ENCODE measurements around the gene WDR59.

WDR59 gene

DNA sequence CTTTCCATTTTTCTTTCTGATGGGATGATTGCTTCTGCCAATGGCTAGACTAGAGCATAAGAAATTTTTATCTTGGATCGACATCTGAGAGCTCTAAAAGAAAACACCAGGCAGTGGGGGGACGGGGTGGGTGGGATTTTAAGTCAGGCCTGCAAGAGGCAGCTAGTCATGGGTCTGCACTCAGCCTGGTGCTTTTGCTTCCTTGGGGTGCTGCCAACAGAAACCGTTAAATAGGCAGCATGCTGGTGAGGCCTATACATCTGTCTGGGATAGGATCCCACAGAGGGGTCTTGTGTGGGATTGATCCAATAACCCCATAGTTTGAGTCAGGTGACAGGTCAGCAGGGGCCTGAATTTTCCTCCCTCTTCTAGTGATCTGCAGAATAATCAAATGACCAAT lies 40.8 kb upstream of the WDR59 start:
- TF ChIP-seq, protein P1, sequence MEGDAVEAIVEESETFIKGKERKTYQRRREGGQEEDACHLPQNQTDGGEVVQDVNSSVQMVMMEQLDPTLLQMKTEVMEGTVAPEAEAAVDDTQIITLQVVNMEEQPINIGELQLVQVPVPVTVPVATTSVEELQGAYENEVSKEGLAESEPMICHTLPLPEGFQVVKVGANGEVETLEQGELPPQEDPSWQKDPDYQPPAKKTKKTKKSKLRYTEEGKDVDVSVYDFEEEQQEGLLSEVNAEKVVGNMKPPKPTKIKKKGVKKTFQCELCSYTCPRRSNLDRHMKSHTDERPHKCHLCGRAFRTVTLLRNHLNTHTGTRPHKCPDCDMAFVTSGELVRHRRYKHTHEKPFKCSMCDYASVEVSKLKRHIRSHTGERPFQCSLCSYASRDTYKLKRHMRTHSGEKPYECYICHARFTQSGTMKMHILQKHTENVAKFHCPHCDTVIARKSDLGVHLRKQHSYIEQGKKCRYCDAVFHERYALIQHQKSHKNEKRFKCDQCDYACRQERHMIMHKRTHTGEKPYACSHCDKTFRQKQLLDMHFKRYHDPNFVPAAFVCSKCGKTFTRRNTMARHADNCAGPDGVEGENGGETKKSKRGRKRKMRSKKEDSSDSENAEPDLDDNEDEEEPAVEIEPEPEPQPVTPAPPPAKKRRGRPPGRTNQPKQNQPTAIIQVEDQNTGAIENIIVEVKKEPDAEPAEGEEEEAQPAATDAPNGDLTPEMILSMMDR (IDR thresholded peaks at IDR 0.05; ENCODE audit: extremely low read depth, missing control alignments): no peak
- DNase-seq (ENCODE audit: low spot score): no peak

DNA sequence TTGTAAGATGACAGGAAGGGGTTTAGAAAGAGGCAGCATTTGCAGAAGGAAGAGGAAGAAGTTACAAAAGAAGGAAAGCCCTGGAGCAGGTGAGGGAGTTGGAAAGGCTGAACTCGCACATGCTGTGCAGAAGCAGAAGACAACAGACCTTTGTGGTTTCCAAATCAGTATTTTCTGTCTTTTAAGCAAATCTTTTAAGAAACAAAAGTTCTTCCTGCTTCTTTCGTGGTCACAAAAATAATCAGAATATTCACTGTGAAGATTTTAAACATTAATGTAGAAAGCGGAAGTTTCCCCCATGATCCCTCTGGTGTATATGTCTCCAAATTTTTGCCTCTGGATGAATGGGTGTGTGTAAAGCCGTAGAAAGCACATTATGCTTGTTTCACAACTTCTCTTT lies 39.7 kb upstream of the WDR59 start:
- TF ChIP-seq, protein P1 (IDR thresholded peaks at IDR 0.05; ENCODE audit: extremely low read depth, missing control alignments): no peak
- DNase-seq (ENCODE audit: low spot score): no peak

GRCh38 chr16:75024182-75024581 lies 39.3 kb upstream of the WDR59 start:
- DNase-seq (ENCODE audit: low spot score): no peak
- TF ChIP-seq, protein P1 (IDR thresholded peaks at IDR 0.05; ENCODE audit: extremely low read depth, missing control alignments): no peak

- no peak for DNase-seq (ENCODE audit: low spot score)
- TF ChIP-seq, protein P1 (IDR thresholded peaks at IDR 0.05; ENCODE audit: extremely low read depth, missing control alignments): no peak
Observed at GRCh38 chr16:75023009-75023408, 38.1 kb upstream of the WDR59 start.

DNA sequence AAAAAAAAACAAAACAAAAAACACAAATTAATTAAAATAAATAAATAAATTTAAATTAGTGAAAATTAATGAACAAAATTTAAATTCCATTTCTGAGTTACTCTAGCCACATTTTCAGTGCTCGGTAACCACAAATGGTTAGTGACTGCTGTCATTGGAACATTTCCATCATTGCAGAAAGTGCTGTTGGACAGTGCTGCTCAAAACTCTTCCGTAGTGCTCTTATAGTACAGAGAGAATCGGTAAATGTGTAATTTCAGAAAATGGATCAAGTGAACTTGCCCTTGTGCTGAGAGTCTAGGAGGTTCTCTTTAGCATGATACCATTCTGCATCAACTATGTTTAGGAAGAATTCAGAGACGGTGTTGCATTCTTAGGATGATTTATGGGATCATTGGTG lies 37.6 kb upstream of the WDR59 start:
- no peak for DNase-seq (ENCODE audit: low spot score)
- TF ChIP-seq, protein P1 (IDR thresholded peaks at IDR 0.05; ENCODE audit: extremely low read depth, missing control alignments): no peak

GRCh38 chr16:75021410-75021809 lies 36.5 kb upstream of the WDR59 start:
- no peak for DNase-seq (ENCODE audit: low spot score)
- TF ChIP-seq, protein P1 (IDR thresholded peaks at IDR 0.05; ENCODE audit: extremely low read depth, missing control alignments): no peak

- TF ChIP-seq, protein P1 (IDR thresholded peaks at IDR 0.05; ENCODE audit: extremely low read depth, missing control alignments): no peak
- DNase-seq (ENCODE audit: low spot score): no peak
Observed at GRCh38 chr16:75019586-75019985, 34.7 kb upstream of the WDR59 start.

Measured in GM20000 (cell line).